Suprapubic skin (tissue), 4 donors: ENCODE measurements around the gene DFFA. TPM values are rescaled to one million over a fixed set of nuclear protein-coding genes. Genes with fewer than 3 reads are reported as not detected.

Experiments used
- DNase-seq, 2 donors: peaks; one replicate each; pipeline ENCODE4 v3.0.0-alpha.2; 2019; ENCODE audit warnings: low spot score in 2 of 2
- H3K27ac ChIP-seq: fragments of 200-600 bp; sonication (generic); one replicate; pipeline ENCODE4 v1.5.1; 2019
- H3K27me3 ChIP-seq: fragments of 200-600 bp; sonication (generic); one replicate; pipeline ENCODE4 v1.5.1; 2019
- H3K36me3 ChIP-seq: fragments of 200-600 bp; sonication (generic); one replicate; pipeline ENCODE4 v1.5.1; 2019
- H3K4me1 ChIP-seq: fragments of 200-600 bp; sonication (generic); one replicate; pipeline ENCODE4 v1.5.1; 2019
- H3K4me3 ChIP-seq: fragments of 200-600 bp; sonication (generic); one replicate; pipeline ENCODE4 v1.5.1; 2019; ENCODE audit warnings: mild to moderate bottlenecking
- H3K9me3 ChIP-seq: fragments of 200-600 bp; sonication (generic); one replicate; pipeline ENCODE4 v1.5.1; 2019
- EP300 ChIP-seq: sonication (generic); formaldehyde crosslinking; IDR thresholded peaks from one replicate; pipeline ENCODE4 v1.6.1; 2017; ENCODE audit warnings: antibody characterized with exemption
- POLR2A ChIP-seq, 2 donors: fragments of 450-650 bp; IDR thresholded peaks; one replicate each; pipeline ENCODE4 v1.6.1; 2017; ENCODE audit warnings: antibody characterized with exemption in 2 of 2, mild to moderate bottlenecking in 2 of 2, moderate library complexity in 2 of 2
- POLR2AphosphoS5 ChIP-seq, 3 donors: sonication (generic); formaldehyde crosslinking; IDR thresholded peaks; one replicate each; pipeline ENCODE4 v1.6.1; 2017; ENCODE audit warnings: antibody characterized with exemption in 3 of 3
- WGBS: methylation state at CpG from one replicate; pipeline ENCODE4 v1.1.5; 2018; 5-methylcytosine and 5-hydroxymethylcytosine counted together
- total RNA-seq, 4 donors: library from RNA; depleted of rRNA; stranded (reverse); fragments of >200 nt; gene quantifications; one replicate each; pipeline ENCODE4 v1.1.0, GENCODE V29; 2016
- TF ChIP-seq, protein P1 (sequence below), 2 donors: fragments of 200-600 bp in 1 of 2; fragments of 450-650 bp in 1 of 2; sonication (generic) in 1 of 2; IDR thresholded peaks; one replicate each; pipeline ENCODE4 v1.5.1; 2016 to 2019; ENCODE audit warnings: antibody characterized with exemption in 2 of 2, mild to moderate bottlenecking in 1 of 2, moderate library complexity in 1 of 2

DFFA gene
- total RNA-seq, 4 donors from 2014 or later, result 16.4 to 21.3 (median 20.2) TPM

DNA sequence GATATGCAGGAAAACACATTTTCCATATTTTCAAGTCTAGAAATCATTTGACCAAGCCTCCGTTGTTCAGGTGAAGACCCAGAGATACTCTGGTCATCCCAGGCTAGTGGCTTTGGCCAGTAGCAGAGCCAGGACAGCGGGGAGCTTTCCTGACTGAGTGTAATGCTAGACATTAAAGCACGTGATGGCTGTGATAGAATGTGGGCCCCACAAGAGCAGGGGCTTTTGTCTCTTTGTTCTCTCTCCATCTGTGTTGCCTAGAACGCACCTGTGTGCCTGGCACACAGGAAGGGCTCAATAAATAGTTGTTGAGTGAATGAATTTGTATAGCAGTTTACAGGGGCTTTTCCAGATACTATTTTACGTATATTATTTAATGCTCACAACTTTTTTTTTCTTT lies 31.5 kb downstream of the DFFA start:
- Histone ChIP-seq H3K27me3 (no peaks in the 10 kb centered on the region), H3K4me1 (no peaks in the 10 kb centered on the region), H3K36me3 (peaks cover 4% of the 10 kb centered on the region), H3K9me3 (no peaks in the 10 kb centered on the region), H3K4me3 (no peak overlapping the region), H3K27ac (no peak overlapping the region)
- WGBS, result 91% methylated on average over 5 of the region's 5 CpGs
- no peak for DNase-seq
- no peak for TF ChIP-seq EP300

DNA sequence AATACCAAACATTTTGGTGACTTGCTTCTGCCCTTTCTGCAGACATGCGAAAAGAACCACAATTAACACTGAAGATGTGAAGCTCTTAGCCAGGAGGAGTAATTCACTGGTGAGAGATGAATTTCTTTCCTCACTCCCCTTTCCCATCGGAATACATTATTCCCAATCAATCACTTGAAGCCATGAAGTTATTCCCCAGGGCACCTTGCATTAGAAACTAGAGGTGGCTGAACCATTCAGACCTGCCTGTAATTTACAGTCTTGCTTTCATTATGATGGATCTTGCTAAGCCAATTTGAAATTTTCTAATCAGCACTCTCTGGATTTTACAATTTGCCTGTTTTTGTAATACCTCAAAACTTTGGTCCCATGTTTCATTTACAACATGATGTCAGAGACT lies 32.0 kb downstream of the DFFA start:
- H3K27ac ChIP-seq, result no peak overlapping the region
- DNase-seq, result no peak
- H3K36me3 ChIP-seq, result peaks cover 4% of the 10 kb centered on the region
- no peak overlapping the region for H3K4me3 ChIP-seq
- 89% methylated on average over 2 of the region's 2 CpGs for WGBS
- H3K27me3 ChIP-seq, result no peaks in the 10 kb centered on the region
- H3K9me3 ChIP-seq, result no peaks in the 10 kb centered on the region
- no peaks in the 10 kb centered on the region for H3K4me1 ChIP-seq
- TF ChIP-seq POLR2AphosphoS5 (IDR thresholded peaks at IDR 0.05) (no peak), EP300 (no peak), POLR2A (IDR thresholded peaks at IDR 0.05) (no peak)
- TF ChIP-seq, protein P1, sequence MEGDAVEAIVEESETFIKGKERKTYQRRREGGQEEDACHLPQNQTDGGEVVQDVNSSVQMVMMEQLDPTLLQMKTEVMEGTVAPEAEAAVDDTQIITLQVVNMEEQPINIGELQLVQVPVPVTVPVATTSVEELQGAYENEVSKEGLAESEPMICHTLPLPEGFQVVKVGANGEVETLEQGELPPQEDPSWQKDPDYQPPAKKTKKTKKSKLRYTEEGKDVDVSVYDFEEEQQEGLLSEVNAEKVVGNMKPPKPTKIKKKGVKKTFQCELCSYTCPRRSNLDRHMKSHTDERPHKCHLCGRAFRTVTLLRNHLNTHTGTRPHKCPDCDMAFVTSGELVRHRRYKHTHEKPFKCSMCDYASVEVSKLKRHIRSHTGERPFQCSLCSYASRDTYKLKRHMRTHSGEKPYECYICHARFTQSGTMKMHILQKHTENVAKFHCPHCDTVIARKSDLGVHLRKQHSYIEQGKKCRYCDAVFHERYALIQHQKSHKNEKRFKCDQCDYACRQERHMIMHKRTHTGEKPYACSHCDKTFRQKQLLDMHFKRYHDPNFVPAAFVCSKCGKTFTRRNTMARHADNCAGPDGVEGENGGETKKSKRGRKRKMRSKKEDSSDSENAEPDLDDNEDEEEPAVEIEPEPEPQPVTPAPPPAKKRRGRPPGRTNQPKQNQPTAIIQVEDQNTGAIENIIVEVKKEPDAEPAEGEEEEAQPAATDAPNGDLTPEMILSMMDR (IDR thresholded peaks at IDR 0.05), result no peak

DNA sequence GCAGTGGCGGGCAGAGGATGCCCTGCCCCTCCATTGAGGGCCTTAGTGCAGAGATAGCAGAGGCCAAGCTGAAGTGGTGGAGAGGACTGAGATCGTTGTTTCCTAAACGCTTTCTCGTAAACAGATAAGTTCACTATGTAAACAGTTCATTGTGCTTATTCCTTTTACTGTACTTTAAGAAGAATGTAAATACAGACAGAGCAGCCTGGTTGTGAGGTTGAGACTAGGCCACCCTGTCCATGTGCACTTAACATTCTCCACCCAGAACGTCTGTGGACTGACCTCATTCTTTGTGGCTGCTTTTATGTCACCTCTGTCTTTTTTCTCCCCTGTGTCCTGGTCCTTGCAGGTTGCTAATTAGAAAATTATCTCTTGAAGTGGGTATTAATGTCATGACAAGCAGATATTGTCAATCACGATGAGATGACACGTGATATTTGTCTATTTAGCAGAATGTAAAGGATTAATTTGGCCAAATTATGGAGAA lies 33.6 kb downstream of the DFFA start:
- TF ChIP-seq POLR2AphosphoS5 (IDR thresholded peaks at IDR 0.05), result no peak
- TF ChIP-seq, protein P1 (IDR thresholded peaks at IDR 0.05), result no peak
- TF ChIP-seq EP300, result no peak
- TF ChIP-seq POLR2A (IDR thresholded peaks at IDR 0.05), result no peak
- WGBS, result 84% methylated on average over 7 of the region's 7 CpGs
- no peaks in the 10 kb centered on the region for H3K27me3 ChIP-seq
- no peak for DNase-seq
- H3K9me3 ChIP-seq, result no peaks in the 10 kb centered on the region
- H3K27ac ChIP-seq, result no peak overlapping the region
- H3K4me3 ChIP-seq, result no peak overlapping the region
- peaks cover 4% of the 10 kb centered on the region for H3K36me3 ChIP-seq
- no peaks in the 10 kb centered on the region for H3K4me1 ChIP-seq

DNA sequence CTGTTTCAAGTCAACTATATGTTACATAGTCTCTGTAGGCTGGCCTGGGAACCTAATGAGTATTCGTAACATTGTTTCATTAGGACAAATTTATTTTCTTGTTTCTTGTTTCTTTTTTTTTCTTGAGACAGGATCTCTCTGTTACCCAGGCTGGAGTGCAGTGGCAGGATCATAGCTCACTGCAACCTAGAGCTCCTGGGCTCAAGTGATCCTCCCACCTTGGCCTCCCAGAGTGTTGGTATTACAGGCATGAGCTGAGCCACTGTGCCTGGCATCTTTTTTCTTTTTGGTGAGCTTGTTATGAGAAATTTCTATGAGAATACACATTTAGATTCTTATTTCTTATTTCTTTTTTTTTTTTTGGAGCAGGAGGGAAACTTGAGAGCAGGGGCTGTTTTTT lies 35.3 kb downstream of the DFFA start:
- Histone ChIP-seq H3K36me3 (peaks cover 4% of the 10 kb centered on the region), H3K4me3 (no peak overlapping the region), H3K4me1 (no peaks in the 10 kb centered on the region), H3K27ac (no peak overlapping the region), H3K27me3 (no peaks in the 10 kb centered on the region), H3K9me3 (no peaks in the 10 kb centered on the region)
- DNase-seq, result no peak
- no peak for TF ChIP-seq POLR2AphosphoS5 (IDR thresholded peaks at IDR 0.05)
- TF ChIP-seq EP300, result no peak
- TF ChIP-seq, protein P1 (IDR thresholded peaks at IDR 0.05), result no peak
- no peak for TF ChIP-seq POLR2A (IDR thresholded peaks at IDR 0.05)
- 97% methylated on average over 1 of the region's 1 CpG for WGBS

DNA sequence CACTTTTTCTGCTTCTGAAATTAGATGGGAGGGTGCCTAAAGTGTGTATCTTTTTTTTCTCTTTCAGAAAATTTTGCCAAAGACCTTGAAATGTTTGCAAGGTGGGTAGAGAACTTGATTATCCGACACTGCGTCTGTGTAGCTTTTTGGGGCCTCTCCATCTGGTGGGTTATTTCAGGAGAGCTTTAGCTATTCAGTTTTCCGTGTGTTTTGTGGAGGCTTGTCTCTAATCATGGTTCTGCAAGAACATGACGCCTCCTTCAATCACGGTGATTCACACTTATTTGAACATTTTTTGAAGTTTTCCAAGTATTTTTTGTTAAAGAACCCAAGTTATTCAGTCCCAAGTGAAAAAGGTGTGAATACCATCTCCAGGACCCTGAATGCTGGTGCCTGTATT lies 37.7 kb downstream of the DFFA start:
- no peaks in the 10 kb centered on the region for H3K9me3 ChIP-seq
- no peak overlapping the region for H3K4me3 ChIP-seq
- TF ChIP-seq POLR2A (IDR thresholded peaks at IDR 0.05) (no peak), POLR2AphosphoS5 (IDR thresholded peaks at IDR 0.05) (no peak), EP300 (no peak)
- TF ChIP-seq, protein P1 (IDR thresholded peaks at IDR 0.05), result no peak
- H3K36me3 ChIP-seq, result no peaks in the 10 kb centered on the region
- H3K27ac ChIP-seq, result no peak overlapping the region
- no peaks in the 10 kb centered on the region for H3K27me3 ChIP-seq
- H3K4me1 ChIP-seq, result peaks cover 21% of the 10 kb centered on the region
- DNase-seq, result no peak
- 89% methylated on average over 5 of the region's 5 CpGs for WGBS

DNA sequence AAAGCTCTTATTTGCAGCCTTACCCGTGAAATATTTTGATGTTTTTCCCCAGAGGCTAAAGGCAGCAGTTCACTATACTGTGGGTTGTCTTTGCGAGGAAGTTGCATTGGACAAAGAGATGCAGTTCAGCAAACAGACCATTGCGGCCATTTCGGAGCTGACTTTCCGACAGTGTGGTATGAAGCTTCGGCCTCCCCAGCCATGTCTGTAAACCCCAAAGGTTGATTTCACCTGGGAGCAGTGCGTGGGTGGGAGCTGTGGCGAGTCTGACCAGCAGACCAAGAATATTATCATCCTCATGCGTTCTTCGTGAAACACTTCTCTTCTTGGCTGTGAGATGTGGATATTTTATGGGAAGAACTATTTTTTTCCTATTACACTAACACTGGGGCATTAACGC lies 38.5 kb downstream of the DFFA start:
- H3K36me3 ChIP-seq, result no peaks in the 10 kb centered on the region
- H3K4me1 ChIP-seq, result peaks cover 23% of the 10 kb centered on the region
- no peaks in the 10 kb centered on the region for H3K27me3 ChIP-seq
- H3K4me3 ChIP-seq, result no peak overlapping the region
- TF ChIP-seq EP300 (no peak), POLR2AphosphoS5 (IDR thresholded peaks at IDR 0.05) (no peak), POLR2A (IDR thresholded peaks at IDR 0.05) (no peak)
- TF ChIP-seq, protein P1 (IDR thresholded peaks at IDR 0.05), result no peak
- WGBS, result 87% methylated on average over 11 of the region's 11 CpGs
- H3K27ac ChIP-seq, result no peak overlapping the region
- no peaks in the 10 kb centered on the region for H3K9me3 ChIP-seq
- DNase-seq, result no peak
